MM.1S (cell line): ENCODE data around the gene RPL14.

Experiments
- EZH2 ChIP-seq: fragments of 300-600 bp; sonication (generic); optimal IDR thresholded peaks from 2 replicates; pipeline ENCODE3; 2017; ENCODE audit warnings: low read depth, mild to moderate bottlenecking, antibody characterized with exemption, low read length, mixed read lengths
- TF ChIP-seq, protein P1 (sequence below): fragments of 300-600 bp; sonication (generic); IDR thresholded peaks from 2 replicates; pipeline ENCODE4 v1.5.1; 2016; ENCODE audit warnings: antibody characterized with exemption, low read length, mixed read lengths

GRCh38 chr3:40455328-40455727, 1.8 kb upstream of the RPL14 start:
- TF ChIP-seq, protein P1, sequence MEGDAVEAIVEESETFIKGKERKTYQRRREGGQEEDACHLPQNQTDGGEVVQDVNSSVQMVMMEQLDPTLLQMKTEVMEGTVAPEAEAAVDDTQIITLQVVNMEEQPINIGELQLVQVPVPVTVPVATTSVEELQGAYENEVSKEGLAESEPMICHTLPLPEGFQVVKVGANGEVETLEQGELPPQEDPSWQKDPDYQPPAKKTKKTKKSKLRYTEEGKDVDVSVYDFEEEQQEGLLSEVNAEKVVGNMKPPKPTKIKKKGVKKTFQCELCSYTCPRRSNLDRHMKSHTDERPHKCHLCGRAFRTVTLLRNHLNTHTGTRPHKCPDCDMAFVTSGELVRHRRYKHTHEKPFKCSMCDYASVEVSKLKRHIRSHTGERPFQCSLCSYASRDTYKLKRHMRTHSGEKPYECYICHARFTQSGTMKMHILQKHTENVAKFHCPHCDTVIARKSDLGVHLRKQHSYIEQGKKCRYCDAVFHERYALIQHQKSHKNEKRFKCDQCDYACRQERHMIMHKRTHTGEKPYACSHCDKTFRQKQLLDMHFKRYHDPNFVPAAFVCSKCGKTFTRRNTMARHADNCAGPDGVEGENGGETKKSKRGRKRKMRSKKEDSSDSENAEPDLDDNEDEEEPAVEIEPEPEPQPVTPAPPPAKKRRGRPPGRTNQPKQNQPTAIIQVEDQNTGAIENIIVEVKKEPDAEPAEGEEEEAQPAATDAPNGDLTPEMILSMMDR: no peak
- no peak for TF ChIP-seq EZH2
